ENCODE measurements around the gene SORCS3.

Gene SORCS3

DNA sequence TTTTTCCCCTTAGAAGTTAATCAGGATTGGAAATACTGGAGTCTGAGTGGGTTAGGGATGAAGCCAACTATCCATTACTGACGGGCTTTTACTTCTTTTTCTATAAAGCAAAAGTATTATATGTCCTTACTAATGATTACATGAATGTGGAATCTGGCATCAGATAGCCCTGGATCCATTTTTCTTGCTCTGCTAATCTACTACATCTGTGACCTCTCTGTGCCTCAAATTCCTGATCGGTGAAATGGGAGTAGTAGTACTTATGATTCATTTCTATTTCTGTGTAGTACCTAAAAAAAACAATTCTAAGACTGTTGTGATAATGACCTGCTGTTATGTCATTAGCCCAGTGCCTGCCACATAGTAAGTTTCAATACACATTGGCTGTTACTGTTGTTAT is 621.6 kb downstream of the SORCS3 start:
- no peak for DNase-seq (ENCODE audit: low spot score)

DNA sequence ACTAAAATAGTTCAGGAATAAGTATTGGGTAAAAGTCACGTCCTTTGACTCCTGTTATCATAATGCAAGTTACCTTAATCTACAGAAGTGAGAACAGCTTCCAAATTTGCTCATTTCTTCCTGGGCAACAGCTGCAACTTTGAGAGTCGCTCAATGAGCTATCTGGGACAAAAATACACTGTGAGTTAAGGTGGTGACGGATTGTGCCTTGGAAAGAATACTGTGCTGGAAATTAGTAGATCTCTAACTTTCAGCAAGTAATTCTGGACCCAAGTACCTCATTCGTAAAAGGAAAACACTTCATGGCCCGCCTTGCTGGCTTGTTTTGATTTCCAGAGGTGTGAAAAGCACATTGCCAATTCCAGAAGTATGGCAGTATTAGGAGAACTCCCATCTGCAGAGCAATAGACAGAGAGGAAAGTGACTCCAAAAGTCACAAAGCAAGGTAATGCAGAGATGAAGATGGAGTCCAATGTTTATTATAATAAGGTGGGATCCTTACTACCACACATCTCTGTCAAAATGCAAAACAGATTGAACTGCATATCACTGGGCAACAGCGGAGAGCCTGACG is 626.0 kb downstream of the SORCS3 start:
- DNase-seq (ENCODE audit: low spot score): no peak

DNA sequence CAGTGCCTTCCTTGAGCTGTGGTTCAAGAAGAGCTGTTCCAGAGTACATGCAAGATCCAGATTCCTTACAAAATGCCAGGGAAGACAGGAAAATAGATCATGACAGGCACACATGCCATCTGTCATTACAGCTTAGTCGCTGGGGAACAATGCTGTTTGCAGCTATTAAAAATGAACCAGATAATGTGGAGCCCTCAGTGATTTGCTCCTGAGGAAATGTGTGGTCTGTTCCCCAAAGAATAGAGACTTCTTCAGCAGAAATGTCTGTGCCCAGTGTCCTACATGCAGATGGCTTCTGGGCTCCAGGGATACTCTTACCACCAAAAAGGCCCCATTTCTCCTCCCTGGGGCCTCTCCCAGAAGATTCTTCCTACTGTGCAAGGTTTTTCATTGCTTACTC is 627.9 kb downstream of the SORCS3 start:
- peak; percentile 38 for DNase-seq (ENCODE audit: low spot score)

DNA sequence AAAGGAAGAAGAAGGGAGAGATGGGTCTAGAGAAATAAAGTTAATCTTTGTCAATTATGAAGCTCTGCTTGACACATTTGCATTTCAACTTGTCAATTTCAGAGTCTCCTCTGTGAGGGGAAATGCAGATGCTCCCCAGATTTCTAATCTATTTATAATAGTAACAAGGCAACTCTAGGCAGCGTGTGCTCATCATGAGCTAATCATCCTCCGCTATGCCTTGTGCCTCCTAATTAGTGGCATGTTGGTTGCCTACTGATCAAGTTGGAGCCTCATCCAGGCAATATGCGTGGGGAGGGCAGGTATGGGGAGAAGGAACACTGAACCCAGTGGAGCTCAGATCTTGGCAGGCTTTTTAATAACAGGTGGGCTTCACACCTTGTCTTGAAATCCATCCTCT is 628.6 kb downstream of the SORCS3 start:
- DNase-seq (ENCODE audit: low spot score): peak; percentile 59

DNA sequence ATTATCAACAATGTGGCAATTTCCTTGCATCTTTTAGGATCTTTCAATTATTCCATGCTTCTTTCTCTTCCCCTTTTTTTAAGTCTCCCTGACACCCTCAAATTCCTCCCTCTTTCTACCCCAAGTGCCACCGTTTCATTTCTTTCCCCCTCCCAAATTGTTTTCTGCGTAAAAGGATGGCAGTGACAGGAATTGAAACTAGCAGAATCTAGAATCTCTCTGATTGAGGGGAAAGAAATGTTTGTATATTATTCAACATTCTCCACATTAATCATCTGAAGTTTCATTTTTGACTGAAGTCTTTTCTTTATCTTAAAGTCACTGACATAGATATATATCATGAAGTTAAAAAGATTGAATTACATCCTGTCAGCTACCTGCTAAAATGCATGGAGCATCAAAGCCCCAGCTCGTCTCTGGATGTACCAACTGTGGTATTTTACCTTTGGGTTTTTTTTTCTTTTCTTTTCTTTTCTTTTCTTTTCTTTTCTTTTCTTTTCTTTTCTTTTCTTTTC is 633.5 kb downstream of the SORCS3 start:
- DNase-seq (ENCODE audit: low spot score): no peak

DNA sequence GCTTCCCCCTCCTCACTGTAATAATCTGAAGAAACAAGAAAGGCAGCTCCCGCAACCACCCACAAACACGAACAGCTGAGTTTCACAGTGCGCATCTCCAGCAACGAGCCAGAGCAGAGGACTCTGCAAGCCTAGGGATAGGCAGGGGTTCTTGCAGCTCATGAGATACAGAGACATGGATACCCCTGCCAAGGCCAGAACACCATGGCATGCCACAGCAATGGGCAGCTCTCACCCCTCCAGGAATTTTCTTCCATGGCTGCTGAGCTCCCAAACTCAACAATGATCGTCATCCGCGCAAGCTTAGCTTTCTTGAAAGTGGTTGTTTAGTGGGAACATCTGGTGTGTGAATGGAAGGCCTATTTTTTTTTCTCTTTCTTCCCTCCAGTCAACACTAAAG is 637.3 kb downstream of the SORCS3 start:
- DNase-seq (ENCODE audit: low spot score): no peak

DNA sequence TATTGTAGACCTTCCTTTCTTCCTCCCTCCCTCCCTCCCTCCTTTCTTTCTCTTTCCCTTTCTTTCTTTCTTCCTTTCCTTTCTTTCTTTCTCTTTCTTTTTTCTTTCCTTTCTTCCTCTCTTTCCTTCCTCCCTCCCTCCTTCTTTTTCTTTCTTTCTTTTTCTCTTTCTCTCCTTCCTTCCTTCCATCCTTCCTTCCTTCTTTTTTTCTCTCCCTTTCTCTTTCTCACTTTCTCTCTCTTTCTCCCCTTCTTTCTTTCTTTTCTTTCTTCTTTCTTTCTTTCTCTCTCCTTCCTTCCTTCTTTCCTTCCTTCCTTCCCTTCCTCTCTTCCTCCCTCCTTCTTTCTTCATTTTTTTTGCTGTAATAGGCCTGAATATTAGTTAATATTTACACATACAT is 638.0 kb downstream of the SORCS3 start:
- DNase-seq (ENCODE audit: low spot score): no peak

DNA sequence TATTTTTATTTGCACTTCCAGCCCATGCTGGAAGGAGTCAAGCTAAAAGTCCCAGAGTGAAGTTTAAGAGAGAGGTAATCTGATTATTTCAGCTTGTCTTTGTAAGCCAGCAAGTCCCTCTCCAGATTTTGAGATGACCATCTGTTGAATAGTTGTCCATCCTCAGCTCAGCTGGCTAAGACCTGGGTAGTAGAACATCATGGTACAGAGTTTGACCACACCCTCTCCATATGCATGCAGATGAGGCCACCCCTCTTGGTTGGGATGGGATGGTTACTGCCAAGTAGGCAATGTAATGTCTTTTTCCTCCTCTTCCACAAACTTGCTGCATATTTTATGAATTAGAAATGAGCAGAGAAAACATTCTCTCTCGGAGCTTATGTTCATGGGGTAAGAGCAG is 639.8 kb downstream of the SORCS3 start:
- no peak for DNase-seq (ENCODE audit: low spot score)

DNA sequence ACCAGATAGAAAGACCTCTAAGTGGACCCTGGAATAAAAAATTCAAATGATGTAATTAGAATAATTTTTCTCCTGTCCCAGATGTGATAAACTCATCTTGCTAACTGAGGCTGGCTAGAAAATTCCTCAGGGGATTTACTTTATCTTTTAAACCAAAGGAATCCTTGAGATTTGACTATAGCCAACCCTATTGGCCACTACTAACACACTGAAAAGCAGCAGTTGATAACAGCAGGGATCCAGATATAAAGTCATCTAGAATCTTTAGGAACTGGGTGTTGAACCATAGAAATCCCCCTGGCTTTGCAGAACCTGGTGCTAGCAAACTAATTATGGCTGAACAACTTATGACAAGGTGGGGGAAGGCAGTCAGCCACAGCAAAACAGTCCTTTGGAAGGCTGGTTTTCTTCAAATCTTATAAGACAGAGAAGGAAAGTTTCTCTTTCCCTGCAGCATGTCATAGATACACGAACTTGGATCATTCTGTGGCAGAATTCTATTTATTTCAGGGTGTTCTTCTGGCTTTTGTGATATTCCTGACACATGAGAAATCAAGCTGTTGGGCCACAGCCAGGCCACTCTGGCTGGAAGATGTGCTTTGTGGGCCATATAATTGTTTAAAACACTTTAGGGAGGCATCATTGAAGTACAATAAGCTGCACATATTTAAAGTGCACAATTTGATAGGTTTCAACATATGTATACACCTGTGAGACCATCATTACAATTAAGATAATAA is 643.6 kb downstream of the SORCS3 start:
- DNase-seq (ENCODE audit: low spot score): no peak

DNA sequence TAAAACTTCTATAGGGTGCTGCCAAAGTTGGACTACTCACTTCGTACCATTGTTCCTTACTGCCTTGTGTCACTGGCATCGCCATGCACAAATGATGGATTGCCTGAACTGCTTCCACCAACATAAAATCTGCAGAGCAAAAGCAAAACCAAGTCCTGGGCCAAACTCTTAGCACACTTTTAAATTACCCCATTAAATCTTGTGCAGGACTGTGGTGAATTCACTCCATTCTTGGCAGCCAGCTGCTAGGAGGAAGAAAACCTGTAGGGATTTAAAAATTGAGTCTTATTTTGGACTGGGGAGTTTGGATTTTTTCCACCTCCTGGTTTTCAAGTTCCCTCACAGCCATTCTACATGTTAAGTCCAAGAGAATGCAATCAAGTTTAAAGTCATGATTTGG is 646.9 kb downstream of the SORCS3 start:
- DNase-seq (ENCODE audit: low spot score): no peak

DNA sequence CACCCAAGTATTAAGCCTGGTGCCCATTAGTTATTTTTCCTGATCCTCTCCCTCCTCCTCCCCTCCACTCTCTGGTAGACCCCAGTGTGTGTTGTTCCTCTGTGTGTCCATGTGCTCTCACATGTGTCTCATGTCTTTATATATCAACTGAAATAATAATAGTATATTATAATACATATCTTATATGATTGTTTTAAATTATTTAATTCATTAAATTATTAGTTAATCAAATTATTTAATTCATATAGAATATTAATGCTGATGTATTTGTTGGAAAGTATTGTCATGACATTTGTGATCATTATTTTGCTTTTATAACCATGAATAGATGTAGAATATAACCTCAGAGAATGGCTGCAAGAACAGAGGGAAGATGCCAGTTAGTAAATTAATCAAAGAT is 647.5 kb downstream of the SORCS3 start:
- no peak for DNase-seq (ENCODE audit: low spot score)

DNA sequence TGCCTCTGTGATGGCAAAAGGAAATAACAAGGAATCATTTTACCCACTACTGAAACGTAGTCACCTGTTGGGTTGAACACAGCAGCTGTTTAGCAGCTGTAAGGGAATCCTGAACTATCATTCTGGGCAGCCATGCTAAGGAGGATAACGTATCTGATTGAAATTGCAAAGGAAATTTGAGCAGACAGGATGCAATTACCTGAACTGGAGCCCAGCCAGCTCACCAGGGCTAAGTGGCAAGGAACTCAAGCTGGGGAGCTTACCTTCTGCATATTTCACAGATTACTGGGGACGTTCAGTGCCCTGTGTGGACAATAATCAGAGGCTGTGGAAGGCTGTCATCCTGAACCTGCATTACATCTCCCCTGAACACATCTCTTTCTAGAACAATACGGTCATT is 650.5 kb downstream of the SORCS3 start:
- DNase-seq (ENCODE audit: low spot score): no peak

DNA sequence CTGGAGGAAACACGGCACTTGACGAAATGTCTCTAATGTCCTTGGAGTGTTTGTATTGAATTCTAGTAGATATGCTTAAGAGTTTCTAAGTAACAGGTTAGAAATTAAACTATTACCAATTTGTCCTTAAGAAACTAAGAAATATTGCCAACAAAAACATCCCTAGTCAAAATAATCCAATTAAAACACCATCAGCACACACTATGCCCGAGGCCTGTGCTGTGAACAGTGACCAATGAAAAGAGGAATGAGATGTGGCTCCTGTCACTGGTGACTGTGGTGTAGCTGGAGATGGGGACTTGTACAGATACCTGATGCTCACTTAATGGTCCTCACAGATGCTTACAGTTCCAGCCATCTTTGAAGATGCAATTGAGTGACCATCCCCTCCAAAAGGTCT is 651.1 kb downstream of the SORCS3 start:
- DNase-seq (ENCODE audit: low spot score): no peak

Data from Ammon's horn (tissue), 1 donor.